Trophoblast cell (in vitro differentiated cells and primary cell): ENCODE measurements around the gene PLSCR3.

Source experiments
- DNase-seq, 2 donors: peaks; one replicate each; pipeline ENCODE4 v3.0.0-alpha.2; 2016
- H2AFZ ChIP-seq: 2 replicates; pipeline ENCODE4 v1.6.1; 2013; ENCODE audit warnings: low read length, moderate library complexity, mild to moderate bottlenecking; ENCODE audit not compliant: insufficient read depth, poor library complexity
- H2AK5ac ChIP-seq: 2 replicates; pipeline ENCODE4 v1.6.1; 2013; ENCODE audit warnings: mild to moderate bottlenecking, low read length
- H2BK120ac ChIP-seq: 2 replicates; pipeline ENCODE4 v1.6.1; 2013; ENCODE audit warnings: low read length, mild to moderate bottlenecking, moderate library complexity; ENCODE audit not compliant: insufficient read depth, poor library complexity
- H2BK12ac ChIP-seq: 2 replicates; pipeline ENCODE4 v1.6.1; 2013; ENCODE audit warnings: mild to moderate bottlenecking, low read length, moderate library complexity
- H2BK5ac ChIP-seq: 2 replicates; pipeline ENCODE4 v1.6.1; 2013; ENCODE audit warnings: low read length, low read depth, moderate library complexity, mild to moderate bottlenecking; ENCODE audit not compliant: poor library complexity
- H3K14ac ChIP-seq: 2 replicates; pipeline ENCODE4 v1.6.1; 2013; ENCODE audit warnings: mild to moderate bottlenecking, low read length
- H3K18ac ChIP-seq: 2 replicates; pipeline ENCODE4 v1.6.1; 2013; ENCODE audit warnings: mild to moderate bottlenecking, low read length
- H3K23ac ChIP-seq: 2 replicates; pipeline ENCODE4 v1.6.1; 2013; ENCODE audit warnings: low read length
- H3K27ac ChIP-seq: 2 replicates; pipeline ENCODE4 v1.5.1; 2013; ENCODE audit warnings: low read depth, mild to moderate bottlenecking, inconsistent platforms, low read length, moderate library complexity
- H3K27me3 ChIP-seq: 2 replicates; pipeline ENCODE4 v1.6.1; 2013; ENCODE audit warnings: inconsistent platforms, mild to moderate bottlenecking, low read length, moderate library complexity; ENCODE audit not compliant: insufficient read depth
- H3K36me3 ChIP-seq, 2 experiments: 1 replicate in 1 of 2; 2 replicates in 1 of 2; pipeline ENCODE4 v1.6.1; 2013; ENCODE audit warnings: low read length in 2 of 2, mild to moderate bottlenecking in 2 of 2, moderate library complexity in 1 of 2; ENCODE audit not compliant: insufficient read depth in 2 of 2, control insufficient read depth in 1 of 2
- H3K4ac ChIP-seq: 2 replicates; pipeline ENCODE4 v1.6.1; 2013; ENCODE audit warnings: low read depth, mild to moderate bottlenecking, low read length, moderate library complexity
- H3K4me1 ChIP-seq, 2 experiments: 1 replicate in 1 of 2; 2 replicates in 1 of 2; pipeline ENCODE4 v1.6.1; 2013; ENCODE audit warnings: low read length in 2 of 2, mild to moderate bottlenecking in 2 of 2, moderate library complexity in 1 of 2; ENCODE audit not compliant: insufficient read depth in 2 of 2, control insufficient read depth in 1 of 2
- H3K4me2 ChIP-seq: 2 replicates; pipeline ENCODE4 v1.6.1; 2013; ENCODE audit warnings: inconsistent platforms, mild to moderate bottlenecking, low read length, moderate library complexity
- H3K4me3 ChIP-seq: 2 replicates; pipeline ENCODE4 v1.5.1; 2013; ENCODE audit warnings: mild to moderate bottlenecking, low read depth, low read length, inconsistent platforms
- H3K79me1 ChIP-seq: one replicate; pipeline ENCODE4 v1.6.1; 2013; ENCODE audit warnings: low read length
- H3K79me2 ChIP-seq: 2 replicates; pipeline ENCODE4 v1.6.1; 2013; ENCODE audit warnings: low read length, mild to moderate bottlenecking; ENCODE audit not compliant: control insufficient read depth, insufficient read depth, poor library complexity
- H3K9ac ChIP-seq: 2 replicates; pipeline ENCODE4 v1.6.1; 2013; ENCODE audit warnings: mild to moderate bottlenecking, low read length
- H3K9me3 ChIP-seq: 2 replicates; pipeline ENCODE4 v1.6.1; 2013; ENCODE audit warnings: low read depth, mild to moderate bottlenecking, control low read depth, inconsistent platforms, low read length; ENCODE audit not compliant: insufficient read depth
- H4K12ac ChIP-seq: 2 replicates; pipeline ENCODE4 v1.6.1; 2013; ENCODE audit warnings: low read depth, mild to moderate bottlenecking, low read length, moderate library complexity
- H4K8ac ChIP-seq: 2 replicates; pipeline ENCODE4 v1.6.1; 2013; ENCODE audit warnings: low read depth, mild to moderate bottlenecking, low read length, moderate library complexity
- H4K91ac ChIP-seq: one replicate; pipeline ENCODE4 v1.6.1; 2013; ENCODE audit warnings: low read depth, mild to moderate bottlenecking, low read length, moderate library complexity
- WGBS: extraction: QIAGEN DNeasy Blood & Tissue Kit; methylation state at CpG from one replicate; pipeline ENCODE4 v1.1.7; 2013; ENCODE audit warnings: missing lambda C conversion rate; ENCODE audit not compliant: insufficient read length, insufficient coverage; ENCODE audit errors: extremely low coverage; 5-methylcytosine and 5-hydroxymethylcytosine counted together

PLSCR3 gene

DNA sequence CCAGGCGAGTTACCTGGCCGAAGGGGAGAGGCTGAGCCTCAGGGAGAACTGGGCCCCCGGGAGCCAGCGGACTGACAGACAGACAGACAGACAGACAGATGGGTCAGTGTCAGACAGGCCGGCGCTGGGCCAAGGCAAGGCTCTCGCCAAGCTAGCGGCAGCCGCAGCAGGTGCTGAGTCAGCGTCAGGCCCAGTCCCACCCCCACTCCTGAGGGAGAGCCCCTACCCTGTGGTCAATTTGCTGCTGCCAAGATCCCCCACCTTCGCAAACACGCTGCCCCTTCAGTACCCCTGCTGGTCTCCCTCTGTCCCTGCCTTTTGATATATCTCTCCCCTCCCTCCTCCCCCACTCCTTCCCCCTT is 46.5 kb upstream of the PLSCR3 start:
- H3K36me3 ChIP-seq: no peaks in the 10 kb centered on the region
- H3K4me3 ChIP-seq: peak overlapping the region; percentile 74
- no CpG with 5 or more reads among the region's 12 CpGs for WGBS

DNA sequence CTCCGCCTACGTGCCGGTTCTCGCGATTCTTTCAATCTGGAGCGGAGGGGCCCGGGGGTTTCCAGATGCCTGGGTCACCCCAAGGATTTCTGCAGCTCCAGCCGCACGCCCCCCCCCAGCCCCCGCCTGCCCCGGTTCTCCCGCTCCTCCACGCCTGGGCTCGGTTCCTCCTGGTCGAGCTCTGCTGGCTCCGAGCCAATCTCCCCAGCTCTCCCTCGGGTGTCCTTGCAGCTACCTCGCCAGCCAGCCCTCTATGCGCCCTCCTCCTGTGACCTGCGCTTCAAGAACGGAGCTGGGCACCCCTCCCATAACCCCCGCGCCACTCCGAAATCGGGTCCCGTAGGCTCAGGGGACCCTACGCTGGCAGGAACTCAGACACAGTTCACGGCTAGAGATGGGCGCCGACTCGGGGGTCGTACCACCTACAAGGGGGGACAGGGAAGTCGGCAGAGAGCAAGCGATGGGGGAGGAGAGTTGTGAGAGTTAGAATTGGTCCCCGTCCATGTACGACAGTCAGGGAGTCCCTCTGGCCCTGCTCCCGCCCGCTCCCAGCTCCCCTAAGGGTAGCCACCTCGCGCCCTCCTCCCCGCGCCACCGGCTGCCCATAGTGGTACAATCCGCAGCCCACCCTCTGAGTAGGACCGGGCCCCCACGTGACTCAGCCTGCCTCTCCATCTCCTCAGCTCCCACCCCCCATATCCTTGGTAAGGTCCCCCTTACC is 45.9 kb upstream of the PLSCR3 start:
- H2AK5ac ChIP-seq: no peak overlapping the region
- peaks cover 4% of the 10 kb centered on the region for H3K79me2 ChIP-seq
- H3K14ac ChIP-seq: peak overlapping the region; percentile 33
- peak overlapping the region; percentile 29 for H4K91ac ChIP-seq
- DNase-seq: no peak
- WGBS: no CpG with 5 or more reads among the region's 46 CpGs
- H3K9me3 ChIP-seq: peaks cover 2% of the 10 kb centered on the region
- H3K27ac ChIP-seq: no peak overlapping the region
- peak overlapping the region; percentile 6 for H4K12ac ChIP-seq
- H3K23ac ChIP-seq: no peak overlapping the region
- H3K18ac ChIP-seq: peak overlapping the region; percentile 67
- H2BK120ac ChIP-seq: no peak overlapping the region
- peak overlapping the region; percentile 62 for H3K9ac ChIP-seq
- peak overlapping the region; percentile 77 for H4K8ac ChIP-seq
- H3K4ac ChIP-seq: no peak overlapping the region
- no peaks in the 10 kb centered on the region for H3K36me3 ChIP-seq
- peaks cover 18% of the 10 kb centered on the region for H3K27me3 ChIP-seq
- no peak overlapping the region for H2BK5ac ChIP-seq
- peak overlapping the region; percentile 70 for H3K4me2 ChIP-seq
- peak overlapping the region; percentile 48 for H2AFZ ChIP-seq
- peaks cover 18% of the 10 kb centered on the region for H3K79me1 ChIP-seq
- H2BK12ac ChIP-seq: no peak overlapping the region
- peaks cover 25 to 33% of the 10 kb centered on the region in 2 experiments for H3K4me1 ChIP-seq
- H3K4me3 ChIP-seq: peak overlapping the region; percentile 74

More for the DNA sequence above, 46.5 kb upstream of the PLSCR3 start:
- H3K14ac ChIP-seq: no peak overlapping the region
- no peak overlapping the region for H3K9ac ChIP-seq
- H3K27ac ChIP-seq: no peak overlapping the region
- no peak overlapping the region for H2BK5ac ChIP-seq
- H3K23ac ChIP-seq: no peak overlapping the region
- H2BK120ac ChIP-seq: no peak overlapping the region
- no peak overlapping the region for H3K18ac ChIP-seq
- peak overlapping the region; percentile 70 for H3K4me2 ChIP-seq
- no peak overlapping the region for H3K4ac ChIP-seq
- no peak overlapping the region for H2AFZ ChIP-seq
- H2BK12ac ChIP-seq: no peak overlapping the region
- peak overlapping the region; percentile 77 for H4K8ac ChIP-seq
- peaks cover 2% of the 10 kb centered on the region for H3K9me3 ChIP-seq
- H3K79me2 ChIP-seq: peaks cover 4% of the 10 kb centered on the region
- peaks cover 17% of the 10 kb centered on the region for H3K79me1 ChIP-seq
- DNase-seq: no peak
- H3K4me1 ChIP-seq: peaks cover 25 to 38% of the 10 kb centered on the region in 2 experiments
- peak overlapping the region; percentile 29 for H4K91ac ChIP-seq
- peak overlapping the region; percentile 24 for H2AK5ac ChIP-seq
- no peak overlapping the region for H4K12ac ChIP-seq
- peaks cover 18% of the 10 kb centered on the region for H3K27me3 ChIP-seq

GRCh38 chr17:7439462-7440112 is 45.3 kb upstream of the PLSCR3 start, which contains the start of gene FGF11:
Gene FGF11, plus strand, starts transcription at chr17:7439512. Its CDS starts 109 bp downstream, at chr17:7439621.
- no peak within 1 kb of the TSS for H2BK5ac ChIP-seq
- no peaks in the 10 kb centered on the region for H3K36me3 ChIP-seq
- H3K23ac ChIP-seq: no peak within 1 kb of the TSS
- H3K4me2 ChIP-seq: peak within 1 kb of the TSS; percentile 94
- H4K91ac ChIP-seq: peak within 1 kb of the TSS; percentile 29
- peak within 1 kb of the TSS; percentile 77 for H4K8ac ChIP-seq
- H2BK120ac ChIP-seq: peak within 1 kb of the TSS; percentile 20
- H3K27me3 ChIP-seq: peaks cover 18% of the 10 kb centered on the region
- no peak within 1 kb of the TSS for H2BK12ac ChIP-seq
- H3K27ac ChIP-seq: no peak within 1 kb of the TSS
- H3K18ac ChIP-seq: peak within 1 kb of the TSS; percentile 67
- peaks cover 2% of the 10 kb centered on the region for H3K9me3 ChIP-seq
- H3K79me1 ChIP-seq: peaks cover 18% of the 10 kb centered on the region
- peak within 1 kb of the TSS; percentile 33 for H3K14ac ChIP-seq
- H3K4ac ChIP-seq: no peak within 1 kb of the TSS
- DNase-seq: no peak
- no CpG with 5 or more reads among the region's 50 CpGs for WGBS
- H3K79me2 ChIP-seq: peaks cover 4% of the 10 kb centered on the region
- no peak within 1 kb of the TSS for H2AK5ac ChIP-seq
- peak within 1 kb of the TSS; percentile 62 for H3K9ac ChIP-seq
- H2AFZ ChIP-seq: peak within 1 kb of the TSS; percentile 48
- H3K4me1 ChIP-seq: peaks cover 25 to 33% of the 10 kb centered on the region in 2 experiments
- peak within 1 kb of the TSS; percentile 12 for H4K12ac ChIP-seq
- H3K4me3 ChIP-seq: peak within 1 kb of the TSS; percentile 74

- Histone ChIP-seq H2AK5ac (no peak overlapping the region), H4K12ac (no peak overlapping the region), H4K91ac (no peak overlapping the region), H3K27me3 (peaks cover 18% of the 10 kb centered on the region), H2BK120ac (no peak overlapping the region), H2BK12ac (no peak overlapping the region), H3K9ac (peak overlapping the region; percentile 11), H2BK5ac (no peak overlapping the region), H3K79me2 (peaks cover 4% of the 10 kb centered on the region), H2AFZ (no peak overlapping the region), H3K18ac (no peak overlapping the region), H3K4me1 (peaks cover 25 to 33% of the 10 kb centered on the region in 2 experiments), H3K27ac (no peak overlapping the region), H3K4me3 (peak overlapping the region; percentile 60), H3K36me3 (no peaks in the 10 kb centered on the region), H4K8ac (no peak overlapping the region), H3K14ac (no peak overlapping the region), H3K4me2 (peak overlapping the region; percentile 94), H3K23ac (no peak overlapping the region), H3K79me1 (peaks cover 18% of the 10 kb centered on the region), H3K4ac (no peak overlapping the region), H3K9me3 (peaks cover 2% of the 10 kb centered on the region)
- DNase-seq: no peak
- no CpG with 5 or more reads among the region's 11 CpGs for WGBS
Observed at GRCh38 chr17:7438656-7439460, 44.5 kb upstream of the PLSCR3 start.
